HG03139 (cell line): ENCODE results near the gene CCDC92B.
"Not testable (repeated sequence)": the region's sequence is repeated elsewhere in the genome, so short reads cannot be mapped to it uniquely, and the experiment has no call there.

Experiments used
- ATAC-seq: cut with Tn5 transposase; IDR thresholded peaks from one replicate; pipeline ENCODE4 v1.9.1; 2021; ENCODE audit not compliant: unreplicated experiment

CCDC92B gene

GRCh38 chr17:2704890-2705248 lies 44.6 kb downstream of the CCDC92B start:
- ATAC-seq = no peak

GRCh38 chr17:2704031-2704889 lies 45.2 kb downstream of the CCDC92B start:
- ATAC-seq = no peak

GRCh38 chr17:2703606-2704005 lies 45.8 kb downstream of the CCDC92B start:
- no peak for ATAC-seq

- no peak for ATAC-seq
Measured at GRCh38 chr17:2703181-2703580, 46.3 kb downstream of the CCDC92B start.

- no peak for ATAC-seq
Measured at GRCh38 chr17:2701996-2702741, 47.3 kb downstream of the CCDC92B start.

- no peak for ATAC-seq
Measured at GRCh38 chr17:2701161-2701995, 48.1 kb downstream of the CCDC92B start.

GRCh38 chr17:2700491-2701141 lies 48.8 kb downstream of the CCDC92B start:
- no peak for ATAC-seq

GRCh38 chr17:2700030-2700490 lies 49.4 kb downstream of the CCDC92B start:
- ATAC-seq = no peak

- ATAC-seq = not testable (repeated sequence)
Measured at GRCh38 chr17:2699216-2699805, 50.1 kb downstream of the CCDC92B start.

GRCh38 chr17:2697611-2698162 lies 51.8 kb downstream of the CCDC92B start:
- ATAC-seq = no peak

- no peak for ATAC-seq
Measured at GRCh38 chr17:2695961-2696760, 53.3 kb downstream of the CCDC92B start.

GRCh38 chr17:2695243-2695960 lies 54.0 kb downstream of the CCDC92B start:
- no peak for ATAC-seq

- ATAC-seq = no peak
Measured at GRCh38 chr17:2694381-2695242, 54.8 kb downstream of the CCDC92B start.

GRCh38 chr17:2693561-2694380 lies 55.7 kb downstream of the CCDC92B start:
- ATAC-seq = no peak

GRCh38 chr17:2692781-2693135 lies 56.7 kb downstream of the CCDC92B start:
- no peak for ATAC-seq

- no peak for ATAC-seq
Measured at GRCh38 chr17:2691965-2692780, 57.3 kb downstream of the CCDC92B start.
